NCI-H345 treated with DMSO at 0.1 percent for 48 hours (cell line): ENCODE measurements around the gene DIDO1.

Experiments
- DNase-seq: peaks from one replicate; lab custom pipeline; 2025; ENCODE audit not compliant: unreplicated experiment; lab: John Stamatoyannopoulos, UW

The DIDO1 gene

GRCh38 chr20:62897666-62898065 lies 28.6 kb downstream of the DIDO1 start:
- no peak for DNase-seq

GRCh38 chr20:62896526-62896925 lies 29.8 kb downstream of the DIDO1 start:
- DNase-seq, result peak; percentile 63

- no peak for DNase-seq
Measured at GRCh38 chr20:62895539-62895938, 30.8 kb downstream of the DIDO1 start.

GRCh38 chr20:62894261-62894660 lies 32.0 kb downstream of the DIDO1 start:
- DNase-seq, result no peak

GRCh38 chr20:62893700-62894099 lies 32.6 kb downstream of the DIDO1 start:
- DNase-seq, result no peak

GRCh38 chr20:62892348-62893304 lies 33.7 kb downstream of the DIDO1 start:
- no peak for DNase-seq

- no peak for DNase-seq
Measured at GRCh38 chr20:62891111-62891510, 35.2 kb downstream of the DIDO1 start.

GRCh38 chr20:62890444-62890843 lies 35.9 kb downstream of the DIDO1 start:
- DNase-seq, result no peak

- no peak for DNase-seq
Measured at GRCh38 chr20:62889871-62890270, 36.4 kb downstream of the DIDO1 start.

GRCh38 chr20:62889411-62889810 lies 36.9 kb downstream of the DIDO1 start:
- no peak for DNase-seq

- DNase-seq, result no peak
Measured at GRCh38 chr20:62888910-62889309, 37.4 kb downstream of the DIDO1 start.

- DNase-seq, result no peak
Measured at GRCh38 chr20:62888406-62888805, 37.9 kb downstream of the DIDO1 start.

- no peak for DNase-seq
Measured at GRCh38 chr20:62887860-62888239, 38.5 kb downstream of the DIDO1 start.

- DNase-seq, result peak; percentile 77
Measured at GRCh38 chr20:62887152-62887859, 39.0 kb downstream of the DIDO1 start.

- peak; percentile 70 for DNase-seq
Measured at GRCh38 chr20:62886709-62887058, 39.6 kb downstream of the DIDO1 start.

GRCh38 chr20:62885896-62886708 lies 40.2 kb downstream of the DIDO1 start:
- no peak for DNase-seq

- no peak for DNase-seq
Measured at GRCh38 chr20:62885046-62885895, 41.0 kb downstream of the DIDO1 start.

GRCh38 chr20:62884556-62884955 lies 41.7 kb downstream of the DIDO1 start:
- no peak for DNase-seq

- no peak for DNase-seq
Measured at GRCh38 chr20:62882426-62882825, 43.9 kb downstream of the DIDO1 start.

- no peak for DNase-seq
Measured at GRCh38 chr20:62881662-62882395, 44.5 kb downstream of the DIDO1 start.
